SKM-1 treated with dmso at 0.1 percent for 144 hours (cell line): Measurements from ENCODE around the gene PPP1CC.

Source experiments
- DNase-seq: peaks from one replicate; lab custom pipeline; 2025; ENCODE audit not compliant: unreplicated experiment; lab: John Stamatoyannopoulos, UW

PPP1CC gene

GRCh38 chr12:110689281-110690126 is 53.2 kb downstream of the PPP1CC start:
- DNase-seq: peak; percentile 14

- DNase-seq: peak; percentile 6
Observed at GRCh38 chr12:110688446-110689280, 54.0 kb downstream of the PPP1CC start, which contains the start of gene HVCN1. Gene HVCN1 (minus strand): TSS chr12:110689115. CDS start chr12:110683245, 5,870 bp downstream.

DNA sequence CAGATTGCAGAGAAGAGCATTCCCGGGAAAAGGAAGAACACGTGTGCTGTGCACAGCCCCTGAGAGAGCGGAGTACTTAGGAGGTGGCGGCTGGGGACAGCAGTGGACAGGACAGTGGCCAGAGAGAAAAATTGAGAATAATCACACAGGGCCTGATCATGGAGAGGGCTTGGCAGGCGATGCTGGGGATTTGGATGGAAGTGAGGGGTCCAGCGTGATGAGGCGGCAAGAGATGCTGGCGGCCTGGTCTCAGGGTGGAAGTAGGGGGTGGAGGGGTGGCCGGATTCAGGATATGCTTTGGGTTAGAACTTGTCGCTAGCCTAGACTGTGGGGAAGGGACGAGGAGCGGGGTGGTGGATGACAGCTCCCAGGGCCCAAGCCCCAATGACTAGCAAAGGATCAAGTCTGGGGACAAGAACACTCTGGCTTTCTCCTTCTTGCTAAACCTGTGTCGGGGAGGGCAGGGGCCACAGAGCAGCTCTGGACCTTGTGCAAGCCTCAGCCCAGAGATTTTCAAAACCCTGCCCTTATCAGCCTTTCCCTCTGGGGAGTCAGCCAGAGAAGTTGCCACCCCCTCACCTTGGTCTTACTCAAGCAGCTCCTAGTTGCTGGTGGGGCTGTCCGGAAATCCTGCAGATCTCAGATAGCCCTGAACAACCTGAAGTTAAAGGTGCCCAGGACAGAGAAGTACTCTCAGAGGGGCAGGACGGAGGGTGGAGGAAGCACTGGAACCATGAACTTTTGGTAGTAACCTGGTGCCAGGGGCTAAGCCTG is 55.1 kb downstream of the PPP1CC start:
- DNase-seq: peak; percentile 67

DNA sequence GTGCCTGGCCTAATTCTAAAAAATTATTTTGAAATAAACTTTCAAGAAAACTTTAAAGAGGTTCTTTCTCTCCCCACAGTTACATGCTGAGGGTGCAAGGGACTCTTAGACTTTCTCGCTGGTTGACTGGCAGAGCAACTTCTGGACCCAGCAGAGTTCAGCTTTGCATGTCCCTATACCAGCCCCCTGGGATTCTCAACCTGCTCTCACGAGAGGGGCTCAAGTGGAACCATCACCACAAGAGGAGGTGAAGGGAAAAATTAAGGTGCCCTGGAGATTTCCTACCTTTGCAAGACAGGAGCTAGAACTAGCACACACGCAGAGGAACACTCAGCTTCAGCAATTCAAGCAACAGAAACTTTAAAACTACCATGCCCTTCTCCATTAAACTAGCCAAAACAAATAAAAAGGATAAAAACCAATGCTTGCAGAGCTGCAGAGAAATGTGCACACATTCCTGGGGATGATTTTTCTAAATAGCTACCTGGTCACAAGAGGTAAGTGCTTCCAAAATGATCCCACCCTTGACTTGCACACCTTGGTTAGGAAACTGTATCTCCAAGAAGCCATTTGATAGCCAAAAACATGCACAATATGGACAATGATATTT is 56.3 kb downstream of the PPP1CC start:
- no peak for DNase-seq

DNA sequence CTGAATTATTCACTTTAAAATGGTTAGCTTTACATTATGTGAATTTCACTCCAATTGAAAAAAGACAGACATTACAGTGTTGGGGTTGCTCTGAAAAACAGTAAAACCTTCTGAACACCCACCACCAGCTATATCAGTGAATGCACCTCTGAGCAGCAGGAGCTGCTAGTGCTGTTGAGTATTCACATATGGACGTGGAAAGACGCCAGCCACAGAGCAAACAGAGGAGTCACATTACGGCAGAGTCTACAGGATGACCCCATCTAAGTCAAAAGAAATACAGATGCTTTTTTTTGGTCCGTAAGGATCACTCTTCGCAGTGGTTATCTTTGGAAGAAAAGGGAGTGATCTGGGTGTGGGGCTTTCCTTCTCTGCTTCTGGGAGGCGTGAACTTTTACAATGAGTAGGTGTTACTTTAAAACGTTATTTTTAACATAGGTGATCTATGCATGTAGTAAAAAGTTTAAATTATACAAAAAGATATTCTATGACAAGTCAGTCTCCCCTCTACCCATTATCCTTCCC is 58.3 kb downstream of the PPP1CC start:
- no peak for DNase-seq

- DNase-seq: no peak
Observed at GRCh38 chr12:110683888-110684287, 58.8 kb downstream of the PPP1CC start.

DNA sequence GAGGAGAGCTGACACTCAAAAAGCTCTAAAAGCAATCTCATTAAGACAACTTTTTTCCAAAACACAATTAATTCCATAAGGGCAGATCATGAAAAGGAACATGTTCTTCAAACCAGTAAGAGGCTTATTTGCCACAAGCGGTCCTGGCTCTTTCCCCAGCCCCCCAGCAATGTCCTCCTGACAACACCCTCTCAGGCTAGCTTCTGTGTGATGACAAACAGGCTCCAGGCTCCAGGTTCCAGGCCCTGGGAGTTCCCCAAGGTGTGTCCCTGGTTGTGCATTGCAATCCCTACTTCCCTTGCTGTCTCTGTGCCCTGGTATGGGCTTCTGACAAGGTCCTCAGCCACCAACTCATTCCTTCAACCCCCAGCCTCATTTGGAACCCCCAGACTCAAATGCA is 62.7 kb downstream of the PPP1CC start:
- DNase-seq: no peak

DNA sequence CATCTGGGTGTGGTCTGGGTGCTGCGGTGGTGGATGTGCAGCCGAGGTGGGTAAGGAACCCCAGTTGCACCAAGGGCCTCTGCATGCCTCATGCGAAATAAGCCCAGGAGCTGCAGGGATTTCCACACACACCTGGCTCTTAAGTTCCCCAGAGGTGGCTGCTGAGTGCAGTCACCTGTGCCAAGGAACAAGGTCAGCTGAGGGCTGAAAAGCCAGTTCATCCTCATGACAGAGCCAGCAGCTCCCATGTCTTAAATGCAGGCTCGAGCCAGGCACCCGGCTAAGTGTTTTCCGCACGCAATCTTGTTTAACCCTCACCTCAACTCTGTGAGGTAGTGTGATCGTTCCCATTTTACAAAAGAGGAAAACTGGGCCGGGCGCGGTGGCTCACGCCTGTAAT is 63.5 kb downstream of the PPP1CC start:
- no peak for DNase-seq

DNA sequence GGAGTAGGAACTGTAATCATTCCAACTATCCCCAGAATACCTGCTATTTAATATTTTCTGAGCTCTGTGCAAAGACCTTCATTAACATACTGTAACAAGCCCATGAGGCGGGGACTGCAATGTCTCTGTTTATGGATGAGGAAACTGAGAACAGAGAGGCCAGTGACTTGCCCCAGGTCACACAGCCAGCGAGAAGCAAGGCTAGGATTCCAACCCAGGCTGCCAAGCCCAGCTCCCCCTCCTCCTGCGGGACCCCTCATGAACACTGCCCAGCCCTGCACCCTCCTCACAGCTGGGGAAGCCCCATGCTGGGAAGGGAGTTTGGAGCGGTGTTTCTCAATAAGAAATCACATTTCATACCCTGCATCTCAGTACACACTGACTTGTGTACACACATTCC is 64.7 kb downstream of the PPP1CC start:
- no peak for DNase-seq

DNA sequence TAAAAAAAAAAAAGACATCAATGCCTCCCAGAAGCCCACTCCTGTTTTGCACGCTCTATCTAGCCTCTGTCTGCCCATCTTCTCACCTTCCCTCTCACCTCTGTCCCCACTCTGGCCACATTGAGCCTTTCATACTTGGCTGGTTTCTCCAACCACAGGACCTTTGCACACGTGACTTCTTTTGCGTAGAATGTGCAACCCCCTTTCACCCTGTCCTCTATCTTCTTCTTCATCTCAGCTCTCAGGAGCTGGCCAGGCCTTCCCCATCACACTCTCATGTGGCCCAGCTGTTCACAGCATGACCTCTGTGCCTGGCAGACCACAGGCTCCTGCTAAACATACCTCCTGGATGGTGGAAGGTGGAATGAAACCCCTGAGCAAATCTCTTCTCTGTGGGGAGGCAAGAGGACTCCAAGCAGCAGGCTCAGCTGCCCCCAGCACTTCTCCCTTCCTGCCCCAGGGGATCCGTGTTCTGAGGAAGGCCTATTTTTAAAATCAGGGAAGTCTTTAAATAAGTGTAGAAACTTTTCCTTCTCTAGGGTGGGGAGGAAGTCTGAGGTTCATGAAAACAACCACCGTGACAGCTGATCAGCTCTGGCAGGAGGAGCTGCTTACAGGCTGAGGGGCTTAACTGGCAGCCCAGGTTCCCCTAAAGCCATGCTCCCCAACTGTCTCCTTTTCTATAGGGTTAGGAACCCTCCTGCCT is 65.3 kb downstream of the PPP1CC start:
- DNase-seq: peak; percentile 31

DNA sequence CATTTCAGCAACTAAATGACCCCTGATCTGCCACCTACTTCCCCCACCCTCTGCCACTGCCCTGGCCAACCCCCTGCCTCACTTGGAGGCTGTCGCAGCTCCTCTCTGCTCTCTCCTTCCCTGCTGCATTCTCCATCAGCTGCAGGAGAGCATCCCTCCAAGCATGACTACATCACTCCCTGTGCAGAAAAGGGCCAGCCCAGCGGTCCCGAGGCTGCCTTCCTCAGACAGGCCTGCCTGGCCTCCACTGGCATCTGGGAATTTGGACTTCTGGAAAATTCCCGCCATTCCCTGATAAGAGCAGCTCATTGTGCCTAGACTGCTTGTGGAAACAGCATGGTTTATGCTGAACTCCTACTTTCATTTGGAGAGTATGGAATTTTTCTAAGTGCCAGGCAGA is 66.5 kb downstream of the PPP1CC start:
- DNase-seq: no peak

GRCh38 chr12:110670161-110670701 is 72.5 kb downstream of the PPP1CC start:
- no peak for DNase-seq
